Neural progenitor cell (in vitro differentiated cells): ENCODE results near the gene IL20RA. TPM values are rescaled to one million over a fixed set of nuclear protein-coding genes. Genes with fewer than 3 reads are reported as not detected.
"Not testable (repeated sequence)": the region's sequence is repeated elsewhere in the genome, so short reads cannot be mapped to it uniquely, and the experiment has no call there.

Source experiments
- DNase-seq: peaks from one replicate; pipeline ENCODE4 v3.0.0-alpha.2; 2016; ENCODE audit warnings: low spot score
- H2AFZ ChIP-seq: fragments of 200-600 bp; sonication (generic); replicated peaks from 2 replicates; pipeline ENCODE4 v1.6.1; 2016; ENCODE audit warnings: antibody characterized with exemption
- H3F3A ChIP-seq: fragments of 200-600 bp; sonication (generic); 2 replicates; pipeline ENCODE4 v1.6.1; 2016; ENCODE audit warnings: antibody characterized with exemption, low read depth
- H3K27ac ChIP-seq: fragments of 200-600 bp; sonication (generic); 2 replicates; pipeline ENCODE4 v1.5.1; 2016; ENCODE audit warnings: mild to moderate bottlenecking
- H3K27me3 ChIP-seq: fragments of 200-600 bp; sonication (generic); 2 replicates; pipeline ENCODE4 v1.6.1; 2016; ENCODE audit warnings: mild to moderate bottlenecking, moderate library complexity
- H3K36me3 ChIP-seq: fragments of 200-600 bp; sonication (generic); 2 replicates; pipeline ENCODE4 v1.5.1; 2016
- H3K4me1 ChIP-seq: fragments of 200-600 bp; sonication (generic); 2 replicates; pipeline ENCODE4 v1.6.1; 2016; ENCODE audit warnings: mixed run types
- H3K4me2 ChIP-seq: fragments of 200-600 bp; sonication (generic); 2 replicates; pipeline ENCODE4 v1.6.1; 2016
- H3K4me3 ChIP-seq: fragments of 200-600 bp; sonication (generic); 2 replicates; pipeline ENCODE4 v1.5.1; 2016
- H3K79me2 ChIP-seq: fragments of 200-600 bp; sonication (generic); 2 replicates; pipeline ENCODE4 v1.6.1; 2016; ENCODE audit warnings: low read depth
- H3K9ac ChIP-seq: fragments of 200-600 bp; sonication (generic); 2 replicates; pipeline ENCODE4 v1.6.1; 2016
- H3K9me3 ChIP-seq: fragments of 200-600 bp; sonication (generic); 2 replicates; pipeline ENCODE4 v1.5.1; 2016; ENCODE audit warnings: low read depth
- H4K20me1 ChIP-seq: fragments of 200-600 bp; sonication (generic); 2 replicates; pipeline ENCODE4 v1.6.1; 2016; ENCODE audit warnings: low read depth
- H3K27ac Mint-ChIP-seq: 3 replicates; pipeline ENCODE4 v1.8.0; 2021; ENCODE audit warnings: mixed read lengths
- H3K27me3 Mint-ChIP-seq: 2 replicates; pipeline ENCODE4 v1.8.0; 2022; ENCODE audit warnings: low read depth, mild to moderate bottlenecking, inconsistent platforms, moderate library complexity, mixed read lengths; ENCODE audit not compliant: insufficient read depth
- H3K36me3 Mint-ChIP-seq: 3 replicates; pipeline ENCODE4 v1.8.0; 2021; ENCODE audit warnings: mixed read lengths
- H3K4me1 Mint-ChIP-seq: 3 replicates; pipeline ENCODE4 v1.8.0; 2021; ENCODE audit warnings: mixed read lengths
- H3K4me3 Mint-ChIP-seq: 3 replicates; pipeline ENCODE4 v1.8.0; 2021; ENCODE audit warnings: mild to moderate bottlenecking, moderate library complexity, mixed read lengths
- H3K9me3 Mint-ChIP-seq: 3 replicates; pipeline ENCODE4 v1.8.0; 2020; ENCODE audit warnings: mixed read lengths
- EZH2 ChIP-seq: fragments of 200-600 bp; sonication (generic); IDR thresholded peaks from 2 replicates; pipeline ENCODE4 v1.6.1; 2017; ENCODE audit warnings: antibody characterized with exemption, mild to moderate bottlenecking, moderate library complexity
- EZH2phosphoT487 ChIP-seq: fragments of 200-600 bp; sonication (generic); IDR thresholded peaks from 2 replicates; pipeline ENCODE4 v1.6.1; 2017; ENCODE audit warnings: antibody characterized with exemption
- total RNA-seq: library from RNA; depleted of rRNA; stranded (reverse); fragments of >200 nt; gene quantifications from 2 replicates; pipeline ENCODE4 v1.2.3, GENCODE V29; 2015; ENCODE audit warnings: low replicate concordance
- TF ChIP-seq, protein P1 (sequence below): fragments of 200-600 bp; sonication (generic); IDR thresholded peaks from 2 replicates; pipeline ENCODE4 v1.5.1; 2017; ENCODE audit warnings: antibody characterized with exemption, mild to moderate bottlenecking

The IL20RA gene
- total RNA-seq, 1 donor from 2014 or later, result not detected

DNA sequence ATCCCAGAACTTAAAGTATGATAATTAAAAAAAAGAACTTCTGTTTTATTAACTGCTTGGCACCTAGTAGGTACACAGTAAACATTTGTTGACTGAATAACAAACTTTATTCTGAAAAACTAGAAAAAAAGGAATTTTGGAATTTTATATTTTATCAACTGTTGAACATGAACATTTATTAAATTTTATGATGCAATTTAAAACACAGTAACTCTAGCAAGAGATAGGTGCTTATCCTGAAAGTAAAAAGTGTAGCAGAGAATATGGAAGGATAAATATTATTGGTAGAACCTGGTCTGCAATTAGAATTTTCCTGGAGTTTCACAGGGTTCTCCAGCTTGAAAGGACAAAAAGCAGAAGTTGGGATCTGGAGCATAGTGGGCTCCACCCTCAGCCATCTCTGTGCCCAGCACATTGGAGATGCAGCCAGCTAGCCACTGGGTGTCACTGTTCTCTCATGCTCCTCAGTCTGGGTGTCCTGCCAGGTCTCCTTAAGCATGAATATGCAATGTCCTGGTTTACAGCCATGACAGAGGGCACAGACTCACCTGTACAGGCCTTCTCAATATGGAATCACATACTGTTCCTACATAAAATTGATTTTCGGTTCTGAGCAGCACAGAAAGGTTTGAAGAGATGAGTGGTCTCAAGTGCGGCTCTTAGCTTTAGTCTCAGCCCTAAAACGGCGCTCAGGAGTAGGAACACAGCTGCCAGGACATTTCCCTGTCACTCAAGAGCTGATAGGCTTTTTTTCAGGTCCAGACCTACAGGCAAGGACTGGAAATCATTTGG lies 31.7 kb upstream of the IL20RA start:
- H3K27ac ChIP-seq, result no peak overlapping the region
- H2AFZ ChIP-seq, result no peak overlapping the region
- Mint-ChIP-seq H3K27me3 (peaks cover 2% of the 10 kb centered on the region), H3K27ac (no peak overlapping the region), H3K9me3 (peaks cover 12% of the 10 kb centered on the region), H3K36me3 (no peaks in the 10 kb centered on the region), H3K4me1 (no peaks in the 10 kb centered on the region), H3K4me3 (no peak overlapping the region)
- no peaks in the 10 kb centered on the region for H3F3A ChIP-seq
- H3K79me2 ChIP-seq, result no peaks in the 10 kb centered on the region
- TF ChIP-seq EZH2phosphoT487 (no peak), EZH2 (no peak)
- TF ChIP-seq, protein P1, sequence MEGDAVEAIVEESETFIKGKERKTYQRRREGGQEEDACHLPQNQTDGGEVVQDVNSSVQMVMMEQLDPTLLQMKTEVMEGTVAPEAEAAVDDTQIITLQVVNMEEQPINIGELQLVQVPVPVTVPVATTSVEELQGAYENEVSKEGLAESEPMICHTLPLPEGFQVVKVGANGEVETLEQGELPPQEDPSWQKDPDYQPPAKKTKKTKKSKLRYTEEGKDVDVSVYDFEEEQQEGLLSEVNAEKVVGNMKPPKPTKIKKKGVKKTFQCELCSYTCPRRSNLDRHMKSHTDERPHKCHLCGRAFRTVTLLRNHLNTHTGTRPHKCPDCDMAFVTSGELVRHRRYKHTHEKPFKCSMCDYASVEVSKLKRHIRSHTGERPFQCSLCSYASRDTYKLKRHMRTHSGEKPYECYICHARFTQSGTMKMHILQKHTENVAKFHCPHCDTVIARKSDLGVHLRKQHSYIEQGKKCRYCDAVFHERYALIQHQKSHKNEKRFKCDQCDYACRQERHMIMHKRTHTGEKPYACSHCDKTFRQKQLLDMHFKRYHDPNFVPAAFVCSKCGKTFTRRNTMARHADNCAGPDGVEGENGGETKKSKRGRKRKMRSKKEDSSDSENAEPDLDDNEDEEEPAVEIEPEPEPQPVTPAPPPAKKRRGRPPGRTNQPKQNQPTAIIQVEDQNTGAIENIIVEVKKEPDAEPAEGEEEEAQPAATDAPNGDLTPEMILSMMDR, result peak; percentile 76
- no peak overlapping the region for H3K9ac ChIP-seq
- no peaks in the 10 kb centered on the region for H3K36me3 ChIP-seq
- no peaks in the 10 kb centered on the region for H3K27me3 ChIP-seq
- H3K9me3 ChIP-seq, result no peaks in the 10 kb centered on the region
- no peak overlapping the region for H3K4me2 ChIP-seq
- H3K4me3 ChIP-seq, result no peak overlapping the region
- DNase-seq, result peak; percentile 78
- no peaks in the 10 kb centered on the region for H3K4me1 ChIP-seq
- no peaks in the 10 kb centered on the region for H4K20me1 ChIP-seq

DNA sequence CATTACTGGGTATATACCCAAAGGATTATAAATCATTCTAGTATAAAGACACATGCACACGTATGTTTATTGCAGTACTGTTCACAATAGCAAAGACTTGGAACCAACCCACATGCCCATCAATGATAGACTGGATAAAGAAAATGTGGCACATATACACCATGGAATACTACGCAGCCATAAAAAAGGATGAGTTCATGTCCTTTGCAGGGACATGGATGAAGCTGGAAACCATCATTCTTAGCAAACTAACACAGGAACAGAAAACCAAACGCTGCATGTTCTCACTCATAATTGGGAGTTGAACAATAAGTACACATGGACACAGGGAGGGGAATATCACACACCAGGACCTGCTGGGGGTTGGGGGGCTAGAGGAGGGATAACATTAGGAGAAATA lies 31.0 kb upstream of the IL20RA start:
- H3K4me3 ChIP-seq, result not testable (repeated sequence)

DNA sequence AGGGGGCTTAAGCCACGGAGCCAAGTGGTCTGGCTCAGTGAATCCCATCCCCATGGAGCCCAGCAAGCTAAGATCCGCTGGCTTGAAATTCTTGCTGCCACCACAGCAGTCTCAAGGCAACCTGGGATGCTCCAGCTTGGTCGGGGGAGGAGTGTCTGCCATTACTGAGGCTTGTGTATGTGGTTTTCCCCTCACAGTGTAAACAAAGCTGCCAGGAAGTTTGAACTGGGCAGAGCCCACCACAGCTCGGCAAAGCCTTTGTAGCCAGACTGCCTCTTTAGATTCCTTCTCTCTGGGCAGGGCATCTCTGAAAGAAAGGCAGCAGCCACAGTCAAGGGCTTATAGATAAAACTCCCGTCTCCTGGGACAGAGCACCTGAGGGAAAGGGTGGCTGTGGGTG lies 25.5 kb upstream of the IL20RA start:
- H3K4me2 ChIP-seq, result no peak overlapping the region
- Mint-ChIP-seq H3K27ac (no peak overlapping the region), H3K9me3 (peaks cover 13% of the 10 kb centered on the region), H3K27me3 (peaks cover 3% of the 10 kb centered on the region), H3K36me3 (no peaks in the 10 kb centered on the region), H3K4me1 (peaks cover 3% of the 10 kb centered on the region), H3K4me3 (no peak overlapping the region)
- H3K9me3 ChIP-seq, result no peaks in the 10 kb centered on the region
- H3K4me1 ChIP-seq, result peaks cover 2% of the 10 kb centered on the region
- no peak for DNase-seq
- no peak overlapping the region for H2AFZ ChIP-seq
- H3K27me3 ChIP-seq, result no peaks in the 10 kb centered on the region
- H3K4me3 ChIP-seq, result no peak overlapping the region
- TF ChIP-seq EZH2 (no peak), EZH2phosphoT487 (no peak)
- TF ChIP-seq, protein P1, result no peak
- H3F3A ChIP-seq, result no peaks in the 10 kb centered on the region
- H3K9ac ChIP-seq, result no peak overlapping the region
- H4K20me1 ChIP-seq, result no peaks in the 10 kb centered on the region
- no peaks in the 10 kb centered on the region for H3K36me3 ChIP-seq
- H3K79me2 ChIP-seq, result no peaks in the 10 kb centered on the region
- no peak overlapping the region for H3K27ac ChIP-seq

More for the DNA sequence above, 31.0 kb upstream of the IL20RA start:
- DNase-seq, H4K20me1 ChIP-seq, H3K9me3 ChIP-seq, H3K4me1 ChIP-seq, H3K4me2 ChIP-seq, H3F3A ChIP-seq, H3K27me3 ChIP-seq, H3K79me2 ChIP-seq, H3K36me3 Mint-ChIP-seq, H3K4me3 Mint-ChIP-seq, H3K36me3 ChIP-seq, H3K27ac ChIP-seq, H2AFZ ChIP-seq, H3K9ac ChIP-seq, H3K27ac Mint-ChIP-seq, H3K4me1 Mint-ChIP-seq, H3K27me3 Mint-ChIP-seq: not testable (repeated sequence)
- H3K9me3 Mint-ChIP-seq, result peaks cover 15% of the 10 kb centered on the region

DNA sequence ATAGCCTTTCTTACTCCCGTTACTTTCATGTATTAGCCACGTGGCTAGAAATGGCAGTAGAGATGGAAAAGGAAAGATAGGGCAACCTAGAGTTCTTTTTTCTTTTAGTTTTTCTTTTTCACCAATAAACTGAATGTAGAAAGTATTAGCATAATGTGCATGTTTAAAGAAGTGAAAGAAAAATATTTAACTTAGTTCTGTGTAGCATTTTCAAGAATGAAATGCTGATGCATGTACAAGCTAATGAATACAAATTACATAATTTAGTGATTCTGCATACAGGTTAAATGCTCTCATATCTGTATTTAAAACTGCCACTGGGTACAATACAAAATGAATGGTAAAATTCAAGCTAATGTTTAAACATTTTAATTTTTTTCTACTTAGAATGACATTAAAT lies 22.6 kb upstream of the IL20RA start:
- TF ChIP-seq, protein P1, result no peak
- TF ChIP-seq EZH2phosphoT487 (no peak), EZH2 (no peak)
- no peak overlapping the region for H3K4me2 ChIP-seq
- H3K9ac ChIP-seq, result no peak overlapping the region
- no peaks in the 10 kb centered on the region for H3K9me3 ChIP-seq
- H3K9me3 Mint-ChIP-seq, result peaks cover 3% of the 10 kb centered on the region
- no peak overlapping the region for H3K27ac ChIP-seq
- H3K4me3 Mint-ChIP-seq, result no peak overlapping the region
- H3K4me1 Mint-ChIP-seq, result peaks cover 9% of the 10 kb centered on the region
- H3K79me2 ChIP-seq, result no peaks in the 10 kb centered on the region
- no peak overlapping the region for H2AFZ ChIP-seq
- H3K27me3 Mint-ChIP-seq, result peaks cover 3% of the 10 kb centered on the region
- H3K27me3 ChIP-seq, result no peaks in the 10 kb centered on the region
- no peak overlapping the region for H3K4me3 ChIP-seq
- H3K27ac Mint-ChIP-seq, result no peak overlapping the region
- no peaks in the 10 kb centered on the region for H4K20me1 ChIP-seq
- no peaks in the 10 kb centered on the region for H3K36me3 Mint-ChIP-seq
- no peaks in the 10 kb centered on the region for H3K36me3 ChIP-seq
- peaks cover 6% of the 10 kb centered on the region for H3K4me1 ChIP-seq
- H3F3A ChIP-seq, result no peaks in the 10 kb centered on the region
- DNase-seq, result no peak
